ENCODE data around the gene TDRD9. TPM values are rescaled to one million over a fixed set of nuclear protein-coding genes. Genes with fewer than 3 reads are reported as not detected.

The TDRD9 gene
- total and polyA plus RNA-seq, 2 of the 4 experiments (the other 2 are of a cell fraction), result 0.07 to 0.18 TPM

DNA sequence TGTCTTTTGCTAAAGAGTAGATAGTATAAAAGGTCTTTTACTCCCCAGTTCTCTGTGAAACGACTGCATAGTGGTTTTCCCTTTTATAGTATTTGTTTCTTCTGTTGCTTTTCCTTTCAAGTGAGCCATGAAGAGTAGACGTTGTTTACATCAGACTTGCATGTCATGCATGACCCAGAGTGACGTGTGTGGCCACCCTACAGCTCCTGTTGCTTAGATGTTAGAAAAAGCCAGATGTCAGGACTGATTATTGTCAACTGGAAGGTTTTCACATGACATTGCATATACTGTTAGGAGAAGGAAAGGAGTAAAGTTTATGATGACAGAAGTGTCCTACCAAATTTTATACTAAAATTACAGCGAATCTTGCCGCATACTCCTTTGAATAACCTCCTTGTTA is 15.4 kb downstream of the TDRD9 start:
- H3K23ac ChIP-seq (ENCODE audit: low read depth, low read length), result no peak overlapping the region
- H2BK120ac ChIP-seq (ENCODE audit: low read depth, low read length), result no peak overlapping the region
- no peak overlapping the region for H3K27ac ChIP-seq (ENCODE audit: insufficient read depth, low read length)
- TF ChIP-seq, protein P1, sequence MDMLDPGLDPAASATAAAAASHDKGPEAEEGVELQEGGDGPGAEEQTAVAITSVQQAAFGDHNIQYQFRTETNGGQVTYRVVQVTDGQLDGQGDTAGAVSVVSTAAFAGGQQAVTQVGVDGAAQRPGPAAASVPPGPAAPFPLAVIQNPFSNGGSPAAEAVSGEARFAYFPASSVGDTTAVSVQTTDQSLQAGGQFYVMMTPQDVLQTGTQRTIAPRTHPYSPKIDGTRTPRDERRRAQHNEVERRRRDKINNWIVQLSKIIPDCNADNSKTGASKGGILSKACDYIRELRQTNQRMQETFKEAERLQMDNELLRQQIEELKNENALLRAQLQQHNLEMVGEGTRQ (IDR thresholded peaks at IDR 0.05; ENCODE audit: low read depth, low read length), result no peak
- TF ChIP-seq RAD21 (IDR thresholded peaks at IDR 0.05; ENCODE audit: low read length) (no peak), FOS (IDR thresholded peaks at IDR 0.05; ENCODE audit: low read depth, low read length) (no peak), MAFK (IDR thresholded peaks at IDR 0.05; ENCODE audit: low read depth, low read length) (no peak), RFX5 (IDR thresholded peaks at IDR 0.05; ENCODE audit: low read depth, low read length) (no peak), MXI1 (IDR thresholded peaks at IDR 0.05; ENCODE audit: borderline replicate concordance, low read depth, low read length) (no peak), RCOR1 (IDR thresholded peaks at IDR 0.05; ENCODE audit: insufficient replicate concordance, low read length) (no peak), BHLHE40 (IDR thresholded peaks at IDR 0.05; ENCODE audit: low read depth, low read length) (no peak), MAZ (IDR thresholded peaks at IDR 0.05; ENCODE audit: borderline replicate concordance, low read depth, low read length) (no peak), NFE2L2 (IDR thresholded peaks at IDR 0.05; ENCODE audit: low read depth, low read length) (no peak), POLR2A (IDR thresholded peaks at IDR 0.05; ENCODE audit: low read depth, low read length) (no peak), CEBPB (IDR thresholded peaks at IDR 0.05; ENCODE audit: low read depth, low read length) (no peak), CHD1 (IDR thresholded peaks at IDR 0.05; ENCODE audit: low read depth, low read length) (no peak), SMC3 (IDR thresholded peaks at IDR 0.05; ENCODE audit: low read depth, low read length) (no peak)
- TF ChIP-seq, protein P2, sequence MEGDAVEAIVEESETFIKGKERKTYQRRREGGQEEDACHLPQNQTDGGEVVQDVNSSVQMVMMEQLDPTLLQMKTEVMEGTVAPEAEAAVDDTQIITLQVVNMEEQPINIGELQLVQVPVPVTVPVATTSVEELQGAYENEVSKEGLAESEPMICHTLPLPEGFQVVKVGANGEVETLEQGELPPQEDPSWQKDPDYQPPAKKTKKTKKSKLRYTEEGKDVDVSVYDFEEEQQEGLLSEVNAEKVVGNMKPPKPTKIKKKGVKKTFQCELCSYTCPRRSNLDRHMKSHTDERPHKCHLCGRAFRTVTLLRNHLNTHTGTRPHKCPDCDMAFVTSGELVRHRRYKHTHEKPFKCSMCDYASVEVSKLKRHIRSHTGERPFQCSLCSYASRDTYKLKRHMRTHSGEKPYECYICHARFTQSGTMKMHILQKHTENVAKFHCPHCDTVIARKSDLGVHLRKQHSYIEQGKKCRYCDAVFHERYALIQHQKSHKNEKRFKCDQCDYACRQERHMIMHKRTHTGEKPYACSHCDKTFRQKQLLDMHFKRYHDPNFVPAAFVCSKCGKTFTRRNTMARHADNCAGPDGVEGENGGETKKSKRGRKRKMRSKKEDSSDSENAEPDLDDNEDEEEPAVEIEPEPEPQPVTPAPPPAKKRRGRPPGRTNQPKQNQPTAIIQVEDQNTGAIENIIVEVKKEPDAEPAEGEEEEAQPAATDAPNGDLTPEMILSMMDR (conservative IDR thresholded peaks at IDR 0.05; ENCODE audit: low read depth, low read length), result no peak
- TF ChIP-seq, protein P3, sequence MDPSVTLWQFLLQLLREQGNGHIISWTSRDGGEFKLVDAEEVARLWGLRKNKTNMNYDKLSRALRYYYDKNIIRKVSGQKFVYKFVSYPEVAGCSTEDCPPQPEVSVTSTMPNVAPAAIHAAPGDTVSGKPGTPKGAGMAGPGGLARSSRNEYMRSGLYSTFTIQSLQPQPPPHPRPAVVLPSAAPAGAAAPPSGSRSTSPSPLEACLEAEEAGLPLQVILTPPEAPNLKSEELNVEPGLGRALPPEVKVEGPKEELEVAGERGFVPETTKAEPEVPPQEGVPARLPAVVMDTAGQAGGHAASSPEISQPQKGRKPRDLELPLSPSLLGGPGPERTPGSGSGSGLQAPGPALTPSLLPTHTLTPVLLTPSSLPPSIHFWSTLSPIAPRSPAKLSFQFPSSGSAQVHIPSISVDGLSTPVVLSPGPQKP (IDR thresholded peaks at IDR 0.05; ENCODE audit: borderline replicate concordance, low read depth, low read length), result no peak
- no peak overlapping the region for H4K91ac ChIP-seq (ENCODE audit: insufficient read depth, low read depth, low read length)
- no TSS peak for BruUV-seq (replicated peaks)
- H3K4ac ChIP-seq (ENCODE audit: low read depth, low read length), result no peak overlapping the region
- H4K8ac ChIP-seq (ENCODE audit: low read depth in 2 of 2, low read length in 2 of 2), result no peak overlapping the region
- in situ Hi-C loops (cut with MboI; ENCODE audit: low sequenced_read_pairs), result no loop called here
- no peaks in the 10 kb centered on the region for H3K9me3 ChIP-seq (ENCODE audit: control insufficient read depth, insufficient read depth, low read length)
- H2AK5ac ChIP-seq (ENCODE audit: low read depth, low read length), result no peak overlapping the region
- H2AK9ac ChIP-seq (replicated peaks; ENCODE audit: low read depth, low read length, poor library complexity), result no peak overlapping the region
- H3K36me3 ChIP-seq (ENCODE audit: control insufficient read depth, insufficient read depth, low read length), result no peaks in the 10 kb centered on the region
- POLR2A ChIA-PET (ENCODE audit: unreplicated experiment), result no interaction called here
- no peaks in the 10 kb centered on the region for H3K79me1 ChIP-seq (ENCODE audit: low read depth in 1 of 2, low read length in 2 of 2)
- H3K27me3 ChIP-seq (ENCODE audit: control insufficient read depth, insufficient read depth, low read length), result peaks cover 15% of the 10 kb centered on the region
- ATAC-seq (ENCODE audit: low read depth) (no peak), DNase-seq (peak; percentile 66)
- no peak overlapping the region for H3K9ac ChIP-seq (ENCODE audit: low read depth, low read length)
- H3K4me1 ChIP-seq (ENCODE audit: control insufficient read depth, insufficient read depth, low read length), result no peaks in the 10 kb centered on the region
- no peak overlapping the region for H4K5ac ChIP-seq (ENCODE audit: low read depth, low read length)
- no peak overlapping the region for H3K14ac ChIP-seq (replicated peaks; ENCODE audit: low read depth, low read length)
- H4K20me1 ChIP-seq (ENCODE audit: insufficient read depth, low read length), result no peaks in the 10 kb centered on the region
- CTCF ChIA-PET, result no interaction called here
- H3K18ac ChIP-seq (ENCODE audit: low read depth, low read length), result no peak overlapping the region
- no peak overlapping the region for H2BK15ac ChIP-seq (ENCODE audit: low read depth, low read length)
- no peaks in the 10 kb centered on the region for H3K9me1 ChIP-seq (ENCODE audit: insufficient read depth, low read length)
- dilution Hi-C loops (cut with HindIII; ENCODE audit: low sequenced_read_pairs, unreplicated experiment), result no loop called here
- H2AFZ ChIP-seq (replicated peaks; ENCODE audit: low read length, poor library complexity), result no peak overlapping the region
- H3K4me3 ChIP-seq (ENCODE audit: insufficient read depth, low read depth, low read length), result no peak overlapping the region
- no peak overlapping the region for H2BK20ac ChIP-seq (ENCODE audit: low read depth, low read length)
- H3K56ac ChIP-seq (ENCODE audit: extremely low read depth, insufficient read depth, low read length), result no peak overlapping the region
- intact Hi-C loops (cut with micrococcal nuclease), result no loop called here
- WGBS, 2 experiments (ENCODE audit: extremely low coverage in 2 of 2, insufficient read length in 1 of 2), result 0% methylated on average over 2 of the region's 5 CpGs; no CpG with 5 or more reads in 1 of the 2 experiments
- H3K4me2 ChIP-seq (ENCODE audit: low read depth, low read length), result no peak overlapping the region
- H2BK5ac ChIP-seq (ENCODE audit: low read depth, low read length, poor library complexity, severe bottlenecking), result no peak overlapping the region

All from IMR-90 (cell line).